Activated effector memory CD4-positive, alpha-beta T cell treated with anti-CD3 and anti-CD28 coated beads, Interleukin-2, amount 50 U/mL, for 16 hours (primary cell): ENCODE results near the gene RBMX2.

Source experiments
- DNase-seq: peaks from one replicate; pipeline ENCODE4 v3.0.0-alpha.2; 2020

Gene RBMX2

DNA sequence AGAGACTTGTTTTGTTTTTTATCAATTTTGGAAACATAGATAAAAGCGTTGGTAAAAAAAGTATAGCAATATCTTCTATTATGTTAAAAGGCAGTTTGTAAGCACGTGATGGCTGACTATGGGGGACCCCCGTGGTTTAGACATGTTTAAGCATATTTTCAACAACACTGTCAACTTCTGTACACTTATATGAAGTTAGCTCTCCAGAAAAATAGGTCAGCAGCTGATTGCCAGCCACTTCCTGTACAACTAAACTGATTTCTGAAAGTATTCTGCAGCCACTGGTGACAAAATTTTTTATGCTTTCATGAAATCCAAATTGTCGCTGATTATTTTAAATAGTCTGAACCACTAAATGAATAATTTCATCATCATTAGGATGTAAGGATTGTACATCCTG lies 45.2 kb downstream of the RBMX2 start:
- no peak for DNase-seq
